ENCODE data around the gene HM13.
A peak's percentile ranks its signal among the peaks of the same experiment; 100 is the strongest.
"Not testable (repeated sequence)": the region's sequence is repeated elsewhere in the genome, so short reads cannot be mapped to it uniquely, and the experiment has no call there.

The HM13 gene, protein sequence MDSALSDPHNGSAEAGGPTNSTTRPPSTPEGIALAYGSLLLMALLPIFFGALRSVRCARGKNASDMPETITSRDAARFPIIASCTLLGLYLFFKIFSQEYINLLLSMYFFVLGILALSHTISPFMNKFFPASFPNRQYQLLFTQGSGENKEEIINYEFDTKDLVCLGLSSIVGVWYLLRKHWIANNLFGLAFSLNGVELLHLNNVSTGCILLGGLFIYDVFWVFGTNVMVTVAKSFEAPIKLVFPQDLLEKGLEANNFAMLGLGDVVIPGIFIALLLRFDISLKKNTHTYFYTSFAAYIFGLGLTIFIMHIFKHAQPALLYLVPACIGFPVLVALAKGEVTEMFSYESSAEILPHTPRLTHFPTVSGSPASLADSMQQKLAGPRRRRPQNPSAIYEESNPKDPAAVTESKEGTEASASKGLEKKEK

DNA sequence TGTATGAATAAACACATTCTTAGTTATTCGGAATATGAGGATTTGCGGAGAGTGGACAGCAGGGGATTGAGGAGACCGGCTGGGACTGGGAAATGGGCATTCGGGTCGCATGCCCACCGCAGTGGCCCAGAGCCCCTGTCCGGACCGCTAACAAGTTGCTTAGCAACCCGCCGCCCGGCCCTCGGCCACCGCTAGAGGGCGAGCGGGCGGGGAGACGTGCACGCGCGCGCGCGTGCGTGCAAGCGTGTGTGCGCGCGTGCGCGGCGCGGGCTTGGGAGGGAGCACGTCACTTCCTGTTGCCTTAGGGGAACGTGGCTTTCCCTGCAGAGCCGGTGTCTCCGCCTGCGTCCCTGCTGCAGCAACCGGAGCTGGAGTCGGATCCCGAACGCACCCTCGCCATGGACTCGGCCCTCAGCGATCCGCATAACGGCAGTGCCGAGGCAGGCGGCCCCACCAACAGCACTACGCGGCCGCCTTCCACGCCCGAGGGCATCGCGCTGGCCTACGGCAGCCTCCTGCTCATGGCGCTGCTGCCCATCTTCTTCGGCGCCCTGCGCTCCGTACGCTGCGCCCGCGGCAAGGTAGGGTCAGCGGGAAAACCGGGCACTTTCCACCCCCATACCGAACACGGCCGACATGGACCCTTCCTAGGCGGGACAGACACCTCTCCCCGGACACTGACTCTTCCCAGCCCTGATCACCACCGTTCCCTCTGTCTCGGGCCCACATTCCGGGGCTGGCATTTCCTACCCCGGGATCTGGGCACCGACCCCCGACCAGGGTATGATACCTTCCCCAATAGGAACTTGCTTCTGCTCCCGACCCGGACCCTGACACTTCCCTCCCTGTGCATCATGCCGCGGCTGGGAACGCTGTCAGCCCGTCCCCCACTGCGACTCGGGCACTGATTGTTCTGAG, at the start of gene HM13:
TSS of gene HM13 (plus strand) at position 289 of the 918 bp plus-strand sequence. CDS start at position 399, 110 bp downstream.
- peak; percentile 60 for DNase-seq (ENCODE audit: low read depth in 2 of 2)

DNA sequence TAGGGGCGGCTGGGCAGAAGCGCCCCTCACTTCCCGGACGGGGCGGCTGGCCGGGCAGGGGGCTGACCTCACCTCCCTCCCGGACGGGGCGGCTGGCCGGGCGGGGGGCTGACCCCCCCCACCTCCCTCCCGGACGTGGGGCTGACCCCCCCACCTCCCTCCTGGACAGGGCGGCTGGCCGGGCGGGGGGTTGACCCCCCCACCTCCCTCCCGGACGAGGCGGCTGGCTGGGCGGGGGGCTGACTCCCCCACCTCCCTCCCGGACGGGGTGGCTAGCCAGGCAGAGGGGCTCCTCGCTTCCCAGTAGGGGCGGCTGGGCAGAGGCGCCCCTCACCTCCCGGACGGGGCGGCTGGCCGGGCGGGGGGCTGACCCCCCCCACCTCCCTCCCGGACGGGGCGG, 43.3 kb upstream of the HM13 start:
- DNase-seq (ENCODE audit: low read depth in 2 of 2), result not testable (repeated sequence)

DNA sequence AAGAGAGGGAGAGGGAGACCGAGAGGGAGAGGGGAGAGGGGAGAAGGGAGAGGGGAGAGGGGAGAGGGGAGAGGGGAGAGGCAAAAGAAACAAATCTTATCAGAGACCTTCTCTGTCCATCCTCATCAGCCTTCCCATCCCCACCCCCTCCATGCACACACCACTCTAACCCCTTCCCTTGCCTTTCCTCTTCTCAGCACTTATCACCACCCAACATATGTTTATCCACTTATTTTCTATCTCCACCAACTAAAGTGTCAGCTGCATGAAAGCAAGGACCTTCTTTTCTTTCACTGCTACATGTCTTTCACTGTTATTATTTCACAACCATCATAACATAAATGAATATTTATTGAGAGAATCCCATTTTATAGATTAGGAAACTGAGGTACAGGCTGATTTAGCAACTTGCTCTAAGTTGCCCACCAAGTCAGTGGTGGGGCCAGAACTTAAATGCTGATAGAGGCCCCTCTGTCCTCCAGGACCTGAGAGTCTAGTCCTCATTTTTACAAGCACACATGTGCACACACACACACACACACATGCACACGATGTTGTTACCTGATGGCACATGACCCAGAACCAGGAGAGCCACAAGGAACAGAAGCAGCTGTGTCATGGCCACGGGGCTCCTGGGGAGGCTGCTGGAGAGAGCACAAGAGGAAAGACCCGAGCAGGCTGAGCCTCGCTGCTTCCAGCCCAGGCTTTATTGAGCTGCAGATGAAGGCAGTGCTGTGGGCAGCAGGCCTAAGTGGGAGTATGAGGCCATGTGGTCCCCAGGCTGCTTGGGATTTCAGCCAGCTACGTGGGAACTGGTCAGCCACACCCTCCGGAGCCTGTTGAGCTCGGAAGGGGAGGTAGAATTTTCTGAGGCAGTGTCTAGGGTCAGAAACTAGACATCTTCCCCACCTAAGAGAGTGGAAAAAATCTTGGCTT, 41.6 kb upstream of the HM13 start:
- DNase-seq (ENCODE audit: low read depth in 2 of 2), result no peak

DNA sequence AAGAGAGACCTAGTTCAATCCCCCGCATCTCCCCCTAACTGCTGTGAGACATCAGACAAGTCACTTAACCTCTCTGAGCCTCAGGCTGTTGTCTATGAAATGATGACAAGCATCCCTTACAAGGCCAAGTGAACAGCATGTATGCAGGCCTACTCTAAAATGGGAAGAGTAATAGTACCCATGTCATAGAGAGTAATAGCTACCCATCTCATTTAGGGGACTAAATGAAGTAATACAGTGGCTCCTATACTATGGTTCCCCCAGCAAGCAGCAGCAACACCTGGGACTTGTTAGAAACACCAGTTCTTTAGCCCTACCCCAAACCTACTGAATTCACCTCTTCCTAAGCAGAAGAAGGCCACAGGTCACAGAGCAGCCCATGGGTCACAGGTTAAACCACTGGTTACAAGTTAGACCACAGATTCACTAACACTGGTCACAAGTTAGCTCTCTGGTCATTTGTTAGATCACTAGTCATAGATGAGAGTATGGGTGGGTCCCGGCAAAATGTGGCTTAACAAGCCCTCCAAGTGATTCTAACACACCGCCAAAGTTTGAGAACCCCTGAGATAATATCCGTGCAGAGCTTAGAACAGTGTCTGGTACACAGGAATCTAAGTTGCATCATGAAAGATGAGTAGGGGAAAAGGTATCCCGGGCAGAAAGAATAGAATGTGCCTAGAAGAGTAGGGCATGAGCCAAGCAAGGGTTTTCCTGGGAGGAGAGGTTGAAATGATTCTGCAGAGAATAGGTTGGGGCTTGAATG, 40.7 kb upstream of the HM13 start:
- DNase-seq (ENCODE audit: low read depth in 2 of 2), result no peak

DNA sequence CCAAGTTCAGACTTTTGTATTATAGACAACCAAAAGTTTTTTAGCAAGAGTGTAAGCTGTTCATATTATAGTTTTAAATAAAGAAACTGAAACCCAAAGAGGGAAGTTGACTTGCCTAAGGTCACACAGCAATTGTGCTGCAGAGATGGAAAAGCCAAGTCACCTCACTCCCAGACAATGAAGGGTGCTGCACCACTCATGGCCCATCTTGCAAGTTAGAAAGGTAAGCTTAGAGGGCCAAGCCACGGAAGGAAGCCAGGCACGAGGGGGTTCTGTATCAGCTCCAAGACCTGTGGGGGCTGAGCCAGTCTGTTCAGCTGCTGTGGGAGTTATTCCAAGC, 40.2 kb upstream of the HM13 start:
- DNase-seq (ENCODE audit: low read depth in 2 of 2), result no peak

DNA sequence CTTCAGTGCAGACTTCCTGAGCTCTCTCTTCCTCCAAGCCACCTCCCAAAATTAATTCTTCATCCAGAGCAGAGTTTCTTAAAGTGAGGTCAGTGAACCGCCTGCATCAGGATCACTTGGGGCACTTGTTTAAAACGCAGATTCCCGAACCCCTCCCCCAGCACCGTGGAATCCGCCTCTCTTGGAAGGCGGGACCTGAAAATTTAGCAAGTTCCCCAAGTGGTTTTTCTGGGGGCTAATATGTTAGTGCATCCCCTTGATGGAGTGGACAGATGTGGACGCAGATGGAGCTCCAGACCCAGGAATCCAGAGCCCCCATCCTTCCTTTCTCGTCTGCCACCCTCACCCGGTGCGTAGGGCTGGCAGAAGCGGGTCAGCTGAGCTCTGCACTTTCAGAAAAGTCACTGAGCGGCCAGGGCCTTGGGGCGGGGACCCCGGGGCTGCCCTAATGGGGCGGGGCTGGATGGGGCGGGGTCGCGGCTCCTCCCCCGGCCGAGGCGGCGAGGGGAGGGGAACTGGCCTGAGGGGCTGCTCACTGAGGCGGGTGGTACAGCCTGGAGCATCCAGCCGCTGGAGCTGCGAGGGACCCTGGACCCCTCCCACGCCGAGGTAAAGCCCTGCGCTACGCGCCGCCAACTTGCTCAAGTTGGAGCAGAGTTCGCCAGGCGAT, 39.3 kb upstream of the HM13 start, which contains the start of the genes DEFB124 and REM1:
TSS of gene DEFB124 (minus strand) at position 370 of the 670 bp plus-strand sequence. CDS start 2,114 bp downstream, outside the sequence.
TSS of gene REM1 (plus strand) at position 531 of the 670 bp plus-strand sequence. CDS start 1,158 bp downstream, outside the sequence.
- DNase-seq (ENCODE audit: low read depth in 2 of 2), result no peak

DNA sequence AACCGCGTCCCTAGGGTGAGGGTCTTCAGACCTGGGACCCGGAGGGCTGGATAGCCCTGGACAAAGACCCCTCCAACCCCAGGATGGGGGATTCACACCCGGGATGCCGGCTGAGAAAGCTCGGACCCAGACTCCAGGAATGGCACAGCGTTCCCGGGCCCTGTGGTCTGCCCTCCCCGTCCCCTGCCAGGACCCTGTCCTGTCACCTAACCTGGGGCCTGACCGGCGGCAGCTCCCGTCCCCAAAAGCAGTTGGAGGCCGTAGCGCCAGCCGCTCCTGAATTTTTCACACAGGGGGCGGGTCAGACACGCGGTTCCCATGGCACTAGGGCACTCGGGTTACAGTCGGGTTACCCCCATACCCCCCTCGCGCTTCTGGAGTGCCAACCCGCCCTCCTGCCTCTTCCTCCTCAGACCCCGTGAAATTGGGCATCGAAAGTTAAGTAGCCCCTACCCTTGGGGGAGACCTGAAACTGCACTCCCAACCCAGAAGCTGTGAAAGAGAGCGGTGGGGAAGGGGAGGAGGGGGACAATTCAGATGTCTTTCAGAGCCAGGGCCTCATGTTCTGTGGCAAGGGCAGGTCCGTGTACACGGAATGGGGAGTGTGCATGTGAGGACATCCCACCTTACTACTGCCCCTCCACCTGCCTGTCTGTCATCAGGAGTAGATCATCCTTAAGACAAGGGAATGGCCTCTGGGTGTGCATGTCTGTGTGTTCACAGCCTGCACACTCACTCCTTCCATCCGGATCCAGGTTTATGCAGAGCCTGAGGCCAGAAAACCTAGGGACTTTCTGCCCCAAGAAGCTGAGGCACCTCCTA, 38.6 kb upstream of the HM13 start:
- DNase-seq (ENCODE audit: low read depth in 2 of 2), result no peak

DNA sequence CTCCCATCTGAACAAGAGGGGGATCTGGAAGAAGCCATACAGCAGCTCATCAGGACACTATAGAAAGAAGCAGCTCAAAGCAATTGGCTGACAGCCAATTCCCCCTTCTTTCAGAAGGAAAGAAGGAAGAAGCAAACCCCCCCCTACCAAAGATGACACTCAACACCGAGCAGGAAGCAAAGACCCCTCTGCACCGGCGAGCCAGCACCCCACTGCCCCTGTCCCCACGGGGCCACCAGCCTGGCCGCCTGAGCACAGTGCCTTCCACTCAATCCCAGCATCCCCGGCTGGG, 38.0 kb upstream of the HM13 start:
- DNase-seq (ENCODE audit: low read depth in 2 of 2), result no peak

DNA sequence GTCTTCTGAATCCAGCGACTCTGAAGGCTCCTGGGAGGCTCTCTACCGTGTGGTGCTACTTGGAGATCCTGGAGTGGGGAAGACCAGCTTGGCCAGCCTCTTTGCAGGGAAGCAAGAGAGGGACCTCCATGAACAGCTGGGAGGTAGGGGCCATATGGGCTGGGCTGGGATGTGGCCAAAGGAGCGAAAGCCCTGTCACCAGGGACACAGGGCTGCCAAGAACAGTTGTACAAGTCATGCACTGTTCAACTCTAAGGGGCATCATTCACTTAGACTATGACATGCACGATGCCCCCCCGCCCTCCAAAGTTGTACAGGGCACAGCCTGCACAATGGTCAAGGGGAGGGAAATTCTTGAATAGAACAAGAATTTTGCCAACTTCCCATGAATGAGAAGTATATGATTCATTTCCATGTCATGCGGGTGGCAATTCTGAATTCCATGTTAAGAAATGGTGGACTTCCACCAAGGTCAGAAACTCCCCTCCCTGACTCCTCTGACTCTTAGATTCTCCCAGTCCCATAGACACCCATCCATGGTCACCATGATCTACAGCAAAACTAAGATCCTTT, 37.5 kb upstream of the HM13 start:
- no peak for DNase-seq (ENCODE audit: low read depth in 2 of 2)

DNA sequence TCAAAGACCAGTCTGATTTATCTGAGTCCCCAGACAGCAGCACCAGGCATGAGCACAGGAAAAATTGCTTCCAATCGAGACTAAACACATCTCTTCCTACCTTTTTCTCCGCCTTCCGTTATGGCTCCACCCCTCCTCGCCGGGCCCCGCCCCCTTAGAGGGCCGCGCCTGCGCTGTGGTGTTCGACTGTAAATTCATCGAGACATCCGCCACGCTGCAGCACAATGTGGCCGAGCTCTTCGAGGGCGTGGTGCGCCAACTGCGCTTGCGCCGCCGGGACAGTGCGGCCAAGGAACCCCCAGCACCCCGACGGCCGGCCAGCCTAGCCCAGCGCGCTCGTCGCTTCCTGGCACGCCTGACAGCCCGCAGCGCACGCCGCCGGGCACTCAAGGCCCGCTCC, 30.2 kb upstream of the HM13 start:
- no peak for DNase-seq (ENCODE audit: low read depth in 2 of 2)

DNA sequence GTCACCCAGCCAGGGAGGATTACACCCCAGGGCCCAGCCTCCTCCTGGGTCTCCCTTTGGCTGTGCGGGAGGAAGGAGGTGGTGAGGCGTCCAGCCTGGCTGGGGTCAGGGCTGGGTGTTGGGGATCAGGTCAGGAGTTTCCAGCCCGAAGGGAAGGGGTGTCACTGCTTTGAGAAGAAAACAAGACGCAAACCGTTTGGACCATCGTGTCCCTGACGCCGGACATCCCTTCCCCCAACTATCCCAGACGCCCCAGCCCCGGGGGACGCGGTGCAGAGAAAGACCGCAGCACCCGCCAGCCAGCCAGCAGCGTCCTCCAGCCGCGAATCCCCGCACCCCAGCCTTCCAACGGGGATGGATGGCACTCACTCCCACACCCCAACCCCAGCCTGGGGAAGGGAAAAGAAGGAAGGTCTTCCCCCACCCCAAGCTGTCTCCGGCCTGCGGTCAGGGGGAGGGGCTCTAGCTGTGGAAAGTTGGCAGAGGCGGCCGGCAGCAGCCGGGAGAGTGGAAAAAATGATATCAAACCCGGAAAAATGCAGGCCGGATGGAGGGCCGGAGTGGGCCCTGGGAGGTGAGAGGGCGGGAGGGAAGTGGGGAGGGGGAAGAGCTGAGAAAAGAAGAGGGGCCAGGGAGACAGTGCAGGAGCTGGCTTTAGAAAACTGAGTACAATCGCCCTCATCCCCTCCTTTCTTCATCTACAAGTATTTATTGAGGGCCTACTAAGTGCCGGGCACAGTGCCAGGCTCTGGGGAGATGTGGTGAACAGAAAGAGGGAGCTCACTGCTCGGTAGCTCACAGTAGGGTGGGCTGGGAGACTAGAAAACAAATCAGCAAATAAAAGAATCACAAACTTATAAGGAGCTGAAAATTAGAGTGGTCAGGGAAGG, 28.5 kb upstream of the HM13 start:
- DNase-seq (ENCODE audit: low read depth in 2 of 2), result peak; percentile 47 to 50

DNA sequence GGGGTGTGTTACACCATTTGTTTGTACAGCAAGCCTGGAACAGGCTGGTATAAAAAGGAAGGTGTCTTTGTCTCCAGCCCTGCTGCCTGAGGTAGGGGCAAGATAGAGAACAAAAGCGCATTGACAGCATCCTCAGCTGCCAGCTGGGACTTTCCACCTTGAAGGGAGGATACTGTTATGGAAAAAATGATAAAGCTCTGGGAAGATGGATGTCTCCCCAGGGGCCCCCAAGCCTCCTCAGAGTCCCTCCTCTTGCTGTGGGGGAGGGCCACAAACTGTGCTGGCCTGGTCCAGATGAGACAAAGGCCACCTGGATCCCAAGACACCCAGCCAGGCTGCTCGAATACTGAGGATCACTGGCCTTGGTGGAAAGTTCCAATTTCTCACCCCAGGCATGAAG, 26.1 kb upstream of the HM13 start:
- no peak for DNase-seq (ENCODE audit: low read depth in 2 of 2)

DNA sequence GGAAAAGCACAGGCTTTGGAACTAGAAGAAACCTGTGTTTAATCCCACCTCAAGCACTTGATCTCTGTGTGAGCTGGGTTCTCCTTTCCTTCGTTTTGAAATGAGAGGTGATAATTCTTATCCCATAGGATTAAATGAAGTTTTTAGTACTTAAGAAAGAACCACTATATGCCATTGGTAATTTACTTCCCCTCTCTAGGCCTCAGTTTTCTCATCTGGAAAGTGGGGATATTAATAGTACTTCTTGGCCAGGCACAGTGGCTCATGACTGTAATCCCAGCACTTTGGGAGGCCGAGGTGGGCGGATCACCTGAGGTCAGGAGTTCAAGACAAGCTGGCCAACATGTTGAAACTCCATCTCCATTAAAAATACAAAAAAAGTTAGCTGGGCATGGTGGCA, 25.1 kb upstream of the HM13 start:
- no peak for DNase-seq (ENCODE audit: low read depth in 2 of 2)

DNA sequence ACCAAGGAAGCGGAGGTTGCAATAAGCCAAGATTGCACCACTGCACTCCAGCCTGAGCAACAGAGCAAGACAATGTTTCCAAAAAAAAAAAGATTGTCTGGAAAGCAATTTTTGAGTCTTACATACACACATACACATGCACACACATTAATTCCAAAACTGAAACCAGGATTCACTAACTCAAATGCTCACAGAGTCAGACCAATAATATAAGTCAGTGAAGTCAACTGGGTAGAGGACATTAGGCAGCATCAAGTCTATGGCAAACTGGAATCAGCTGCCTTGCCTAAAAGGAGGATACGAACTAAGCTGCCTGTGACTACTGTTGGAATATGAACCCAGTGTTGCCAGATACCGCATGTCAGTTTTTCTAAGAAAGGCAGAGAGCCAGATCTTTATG, 23.5 kb upstream of the HM13 start:
- no peak for DNase-seq (ENCODE audit: low read depth in 2 of 2)

DNA sequence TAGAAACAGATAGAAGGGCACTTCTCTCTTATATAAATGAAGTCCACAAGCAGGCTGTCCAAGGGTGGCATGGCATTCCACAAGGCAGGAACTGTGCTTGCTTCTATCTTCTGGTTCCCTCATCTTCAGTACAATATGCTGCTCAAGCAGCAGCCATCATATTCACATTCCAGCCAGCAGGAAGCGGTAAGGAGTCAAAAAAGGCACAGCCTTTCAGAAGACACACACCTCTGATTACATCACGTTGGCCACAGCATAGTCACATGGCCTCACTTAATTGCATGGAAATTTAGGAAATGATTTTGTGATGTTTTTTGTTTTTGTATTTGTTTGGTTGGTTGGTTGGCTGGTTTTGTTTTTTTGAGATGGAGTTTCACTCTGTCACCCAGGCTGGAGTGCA, 20.1 kb upstream of the HM13 start:
- DNase-seq (ENCODE audit: low read depth in 2 of 2), result no peak

DNA sequence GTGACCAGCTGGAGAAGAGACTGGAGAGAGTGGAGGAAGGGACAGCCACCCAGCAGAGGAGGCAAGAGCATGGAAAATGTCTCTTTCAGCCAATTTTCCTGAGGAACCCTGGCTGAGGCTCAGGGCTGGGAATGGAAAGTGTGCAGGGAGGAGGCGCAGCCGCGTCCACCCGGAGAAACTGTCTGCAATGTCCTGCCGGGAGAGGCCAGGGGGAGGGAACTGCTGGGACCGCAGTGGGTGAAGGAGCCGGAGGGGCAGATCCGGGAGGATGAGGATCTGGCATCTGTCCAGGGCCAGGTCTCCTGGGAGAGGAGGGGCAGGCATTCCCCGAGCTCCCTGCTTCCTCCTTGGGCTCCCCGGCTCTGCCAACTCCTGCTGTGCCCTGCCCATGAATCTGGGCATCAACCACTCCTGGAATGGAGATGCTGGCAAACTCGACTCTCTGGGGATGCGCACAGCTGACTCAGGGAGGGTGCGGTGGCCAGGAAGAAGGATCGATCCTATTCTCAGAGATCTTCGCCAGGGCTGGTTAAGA, 17.4 kb upstream of the HM13 start:
- DNase-seq (ENCODE audit: low read depth in 2 of 2), result no peak

DNA sequence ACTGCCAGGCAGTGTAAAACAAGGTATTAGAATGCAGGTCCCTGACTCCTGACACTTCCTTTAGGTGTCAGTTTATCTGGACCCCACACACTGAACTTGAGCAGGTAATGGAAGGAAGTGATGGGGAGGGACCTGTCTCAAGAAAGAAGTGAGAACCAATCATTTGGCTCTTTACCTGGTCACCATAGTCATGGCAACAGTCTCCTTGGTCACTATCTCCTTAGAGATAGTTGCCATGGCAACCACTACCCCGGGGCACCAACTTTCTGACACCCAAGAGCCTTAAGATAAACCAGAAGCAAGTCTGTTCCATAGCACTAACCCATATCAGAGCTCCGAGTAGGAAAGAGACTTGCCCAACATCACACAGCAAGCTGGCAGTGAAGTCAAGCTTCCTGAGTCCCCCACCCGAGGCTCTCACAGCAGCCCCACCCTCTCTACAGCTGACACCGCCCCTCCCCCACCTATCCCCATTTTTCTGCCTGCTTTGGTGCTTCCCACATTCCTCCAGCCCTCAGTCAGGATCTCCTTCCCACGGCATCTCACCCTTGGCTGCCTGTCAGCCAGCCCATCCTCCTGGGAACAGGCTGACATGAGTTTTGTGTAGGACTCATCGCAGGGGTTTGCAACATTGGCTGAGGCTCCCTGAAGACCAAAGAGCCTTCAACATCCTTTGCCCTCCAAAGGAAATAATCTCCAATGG, 16.3 kb upstream of the HM13 start:
- peak; percentile 51 to 55 for DNase-seq (ENCODE audit: low read depth in 2 of 2)

Measured in fibroblast of skin of left biceps (primary cell).